H1 (cell line): ENCODE data around the gene FOXP2. TPM values are rescaled to one million over a fixed set of nuclear protein-coding genes. Genes with fewer than 3 reads are reported as not detected.

Experiments
- CTCF ChIA-PET: fragments of 300-600 bp; sonication (Branson Sonifier 250); formaldehyde crosslinking; loops from one replicate; lab custom pipeline; 2021; ENCODE audit not compliant: partially characterized antibody; lab: Charles Lee
- POLR2A ChIA-PET: fragments of 300-600 bp; sonication (Branson Sonifier 250); formaldehyde crosslinking; loops from one replicate; lab custom pipeline; 2021; ENCODE audit warnings: inconsistent platforms; ENCODE audit not compliant: partially characterized antibody; lab: Charles Lee
- DNase-seq, 2 experiments: peaks; one replicate each; pipeline versions ENCODE4 v3.0.0 to v3.0.0-alpha.2; 2010 to 2022; ENCODE audit warnings: low spot score in 2 of 2, low read depth in 1 of 2, mixed read lengths in 1 of 2
- FAIRE-seq: peaks from 2 replicates; lab custom pipeline; 2011; peaks lifted over from hg19 to GRCh38; lab: Jason Lieb, UNC
- H2AFZ ChIP-seq: 2 replicates; pipeline ENCODE4 v1.8.1; 2012; ENCODE audit warnings: low read length, inconsistent platforms
- H2AK5ac ChIP-seq: 2 replicates; pipeline ENCODE4 v1.6.1; 2013; ENCODE audit warnings: low read depth, low read length
- H2BK120ac ChIP-seq: replicated peaks from 2 replicates; pipeline ENCODE3; 2013; ENCODE audit warnings: low read depth, low read length, inconsistent platforms
- H2BK12ac ChIP-seq: 2 replicates; pipeline ENCODE4 v1.6.1; 2013; ENCODE audit warnings: low read depth, low read length
- H2BK15ac ChIP-seq: 2 replicates; pipeline ENCODE4 v1.6.1; 2013; ENCODE audit warnings: low read length
- H2BK20ac ChIP-seq: 2 replicates; pipeline ENCODE4 v1.6.1; 2013; ENCODE audit warnings: low read length
- H2BK5ac ChIP-seq: 2 replicates; pipeline ENCODE4 v1.6.1; 2013; ENCODE audit warnings: low read depth, low read length
- H3K14ac ChIP-seq: 2 replicates; pipeline ENCODE4 v1.6.1; 2013; ENCODE audit warnings: inconsistent platforms; ENCODE audit not compliant: insufficient read length
- H3K18ac ChIP-seq: 2 replicates; pipeline ENCODE4 v1.6.1; 2013; ENCODE audit warnings: low read length; ENCODE audit errors: extremely low read depth
- H3K23ac ChIP-seq: 2 replicates; pipeline ENCODE4 v1.6.1; 2013; ENCODE audit warnings: inconsistent platforms; ENCODE audit not compliant: insufficient read length
- H3K23me2 ChIP-seq: 2 replicates; pipeline ENCODE4 v1.6.1; 2013; ENCODE audit warnings: low read depth, low read length
- H3K27ac ChIP-seq: 2 replicates; pipeline ENCODE4 v1.6.1; 2011; ENCODE audit warnings: low read depth, low read length, inconsistent platforms
- H3K27me3 ChIP-seq, 4 experiments: replicated peaks in 1 of 4; 1 replicate in 1 of 4; 2 replicates in 3 of 4; pipeline versions ENCODE4 v1.6.1 to v1.8.1; 2011 to 2013; ENCODE audit warnings: low read length in 3 of 4, mild to moderate bottlenecking in 3 of 4, inconsistent platforms in 2 of 4, mixed read lengths in 2 of 4, moderate library complexity in 1 of 4; ENCODE audit not compliant: control insufficient read depth in 3 of 4, insufficient read depth in 3 of 4; ENCODE audit errors: extremely low read depth in 1 of 4
- H3K36me3 ChIP-seq, 4 experiments: 2 replicates each; pipeline versions ENCODE4 v1.6.1 to v1.8.1; 2011 to 2013; ENCODE audit warnings: mild to moderate bottlenecking in 4 of 4, low read length in 3 of 4, moderate library complexity in 2 of 4, control low read depth in 1 of 4, inconsistent platforms in 1 of 4; ENCODE audit not compliant: insufficient read depth in 4 of 4, control insufficient read depth in 2 of 4
- H3K4ac ChIP-seq: replicated peaks from 2 replicates; pipeline ENCODE3; 2013; ENCODE audit warnings: low read length, low read depth, mixed read lengths, inconsistent platforms; ENCODE audit not compliant: insufficient read length
- H3K4me1 ChIP-seq, 4 experiments: replicated peaks in 1 of 4; 1 replicate in 1 of 4; 2 replicates in 3 of 4; pipeline versions ENCODE4 v1.6.1 to v1.8.1; 2011 to 2013; ENCODE audit warnings: low read length in 3 of 4, inconsistent platforms in 2 of 4, mixed read lengths in 1 of 4; ENCODE audit not compliant: insufficient read depth in 4 of 4, control insufficient read depth in 3 of 4
- H3K4me2 ChIP-seq, 2 experiments: 2 replicates each; pipeline versions ENCODE4 v1.6.1 to v1.8.1; 2011 to 2013; ENCODE audit warnings: low read depth in 2 of 2, low read length in 2 of 2, control low read depth in 1 of 2, inconsistent platforms in 1 of 2, mild to moderate bottlenecking in 1 of 2; ENCODE audit not compliant: insufficient read depth in 1 of 2
- H3K4me3 ChIP-seq, 4 experiments: fragments of 200-600, 300-600 bp in 1 of 4; sonication (generic), shearing (Covaris generic), sonication (Bioruptor Twin) in 1 of 4; 2 replicates each; pipeline versions ENCODE4 v1.5.1 to v1.8.1; 2011 to 2016; ENCODE audit warnings: low read length in 4 of 4, low read depth in 3 of 4, control low read depth in 2 of 4, inconsistent platforms in 2 of 4, mild to moderate bottlenecking in 2 of 4, mixed read lengths in 1 of 4, moderate library complexity in 1 of 4; ENCODE audit not compliant: insufficient read depth in 2 of 4; ENCODE audit errors: extremely low read depth in 1 of 4
- H3K56ac ChIP-seq: replicated peaks from 2 replicates; pipeline ENCODE3; 2013; ENCODE audit warnings: low read depth, mild to moderate bottlenecking, mixed read lengths, low read length, inconsistent platforms; ENCODE audit not compliant: insufficient read length
- H3K79me1 ChIP-seq: 2 replicates; pipeline ENCODE4 v1.6.1; 2013; ENCODE audit warnings: low read depth, low read length, control low read depth
- H3K79me2 ChIP-seq, 2 experiments: 2 replicates each; pipeline versions ENCODE4 v1.6.1 to v1.8.1; 2012 to 2013; ENCODE audit warnings: low read length in 2 of 2, mild to moderate bottlenecking in 2 of 2, inconsistent platforms in 1 of 2; ENCODE audit not compliant: insufficient read depth in 2 of 2, control insufficient read depth in 1 of 2
- H3K9ac ChIP-seq, 4 experiments: replicated peaks in 1 of 4; 1 replicate in 1 of 4; 2 replicates in 3 of 4; pipeline versions ENCODE4 v1.6.1 to v1.8.1; 2011 to 2013; ENCODE audit warnings: low read depth in 3 of 4, low read length in 3 of 4, control low read depth in 2 of 4, mild to moderate bottlenecking in 2 of 4, moderate library complexity in 2 of 4, inconsistent platforms in 1 of 4; ENCODE audit errors: extremely low read depth in 1 of 4
- H3K9me3 ChIP-seq, 2 experiments: 2 replicates each; pipeline versions ENCODE4 v1.6.1 to v1.8.1; 2012 to 2013; ENCODE audit warnings: mild to moderate bottlenecking in 2 of 2, moderate library complexity in 2 of 2, control low read depth in 1 of 2, inconsistent platforms in 1 of 2, low read depth in 1 of 2, low read length in 1 of 2, mixed read lengths in 1 of 2; ENCODE audit not compliant: insufficient read depth in 2 of 2
- H4K20me1 ChIP-seq, 2 experiments: replicated peaks in 1 of 2; 2 replicates each; pipeline versions ENCODE3 to v1.8.1; 2011 to 2013; ENCODE audit warnings: inconsistent platforms in 2 of 2, low read length in 2 of 2, mild to moderate bottlenecking in 1 of 2; ENCODE audit not compliant: insufficient read depth in 2 of 2, control insufficient read depth in 1 of 2
- H4K5ac ChIP-seq: 2 replicates; pipeline ENCODE4 v1.6.1; 2013; ENCODE audit warnings: low read length, low read depth, mixed read lengths, inconsistent platforms; ENCODE audit not compliant: insufficient read length
- H4K8ac ChIP-seq: 2 replicates; pipeline ENCODE4 v1.8.0; 2013; ENCODE audit warnings: mild to moderate bottlenecking, moderate library complexity, low read length, inconsistent platforms; ENCODE audit not compliant: insufficient read depth; ENCODE audit errors: extremely low read depth
- H4K91ac ChIP-seq: replicated peaks from 2 replicates; pipeline ENCODE3; 2013; ENCODE audit warnings: low read length, mixed read lengths, inconsistent platforms; ENCODE audit not compliant: insufficient read length
- EP300 ChIP-seq, 2 experiments: IDR thresholded peaks; 1 replicate in 1 of 2; 2 replicates in 1 of 2; pipeline ENCODE4 v1.6.1; 2011 to 2012; ENCODE audit warnings: low read depth in 2 of 2, low read length in 2 of 2, mild to moderate bottlenecking in 2 of 2, borderline replicate concordance in 1 of 2, inconsistent platforms in 1 of 2, moderate library complexity in 1 of 2
- RFX5 ChIP-seq: IDR thresholded peaks from 2 replicates; pipeline ENCODE4 v1.6.1; 2011; ENCODE audit warnings: low read depth, low read length, improper control_type of control experiment, borderline replicate concordance
- SIX5 ChIP-seq: IDR thresholded peaks from 2 replicates; pipeline ENCODE4 v1.6.1; 2011; ENCODE audit warnings: mild to moderate bottlenecking, low read depth, low read length
- WGBS, 2 experiments: shearing (Covaris generic) in 1 of 2; methylation state at CpG; one replicate each; pipeline versions ENCODE4 v1.1.6 to v1.1.7; 2013 to 2015; ENCODE audit warnings: low lambda C conversion rate in 2 of 2, mixed read lengths in 2 of 2, inconsistent platforms in 1 of 2, low coverage in 1 of 2, missing lambda C conversion rate in 1 of 2; ENCODE audit not compliant: insufficient replicate concordance in 2 of 2, insufficient coverage in 1 of 2, insufficient read length in 1 of 2; ENCODE audit errors: extremely low coverage in 1 of 2, missing lambda C conversion rate in 1 of 2; 5-methylcytosine and 5-hydroxymethylcytosine counted together
- polyA plus RNA-seq, 7 experiments: library from polyadenylated mRNA; depleted of rRNA in 3 of 7; stranded (reverse) in 5 of 7; unstranded in 2 of 7; fragments of >200 nt in 5 of 7; fragments of 200-250 nt in 2 of 7; gene quantifications; 1 replicate in 5 of 7; 2 replicates in 1 of 7; 4 replicates in 1 of 7; pipeline versions ENCODE4 v1.2.1 to v1.2.3, GENCODE V29; 2011 to 2013; ENCODE audit warnings: missing spikeins in 2 of 7, mixed read lengths in 2 of 7
- total RNA-seq: library from RNA; stranded (reverse); fragmentation: NEBNext Ultra II Directional; extraction: Animal tissue kit (Norgen Biotek cat#: 25700); gene quantifications from 2 replicates; pipeline ENCODE4 v1.2.1, GENCODE V29; 2021

Gene FOXP2
- total and polyA plus RNA-seq, 2 of the 8 experiments (the other 6 are each of a cell fraction or from before 2014, with no cell fraction given), result 0.09 to 0.43 TPM

- H3K27ac ChIP-seq, result no peak overlapping the region
These were observed 245.0 kb downstream of the FOXP2 start for GRCh38 chr7:114659409-114660125.

More at GRCh38 chr7:114659409-114660125, 245.0 kb downstream of the FOXP2 start:
- Histone ChIP-seq H3K14ac (no peak overlapping the region), H2BK5ac (no peak overlapping the region), H3K4me3 (no peak overlapping the region), H3K4ac (no peak overlapping the region), H3K9ac (no peak overlapping the region), H3K36me3 (no peaks in the 10 kb centered on the region), H3K4me1 (peaks cover 0 to 15% (median 5%) of the 10 kb centered on the region in 4 experiments; a peak in 3 of 7 replicates), H3K9me3 (no peaks in the 10 kb centered on the region), H4K8ac (no peak overlapping the region; the same call in 1 of the 2 replicates), H3K56ac (no peak overlapping the region), H3K23me2 (no peaks in the 10 kb centered on the region), H4K5ac (no peak overlapping the region), H3K27me3 (no peaks in the 10 kb centered on the region), H2BK12ac (no peak overlapping the region), H3K23ac (no peak overlapping the region), H3K4me2 (no peak overlapping the region; a peak in 1 of 4 replicates), H3K79me2 (no peaks in the 10 kb centered on the region), H2AFZ (no peak overlapping the region), H3K18ac (no peak overlapping the region), H2AK5ac (no peak overlapping the region), H2BK20ac (no peak overlapping the region), H2BK15ac (no peak overlapping the region), H4K91ac (no peak overlapping the region), H3K79me1 (no peaks in the 10 kb centered on the region), H2BK120ac (no peak overlapping the region), H4K20me1 (no peaks in the 10 kb centered on the region)
- WGBS, 2 experiments, result 82% methylated on average over 7 of the region's 7 CpGs; no CpG with 5 or more reads in 1 of the 2 experiments
- TF ChIP-seq EP300 (IDR thresholded peaks at IDR 0.05; ENCODE audit: borderline replicate concordance in 1 of 2, low read depth in 2 of 2, low read length in 2 of 2) (no peak), SIX5 (no peak), RFX5 (no peak)
- POLR2A ChIA-PET, result no interaction called here
- FAIRE-seq (no peak), DNase-seq (no peak)
- CTCF ChIA-PET, result interaction anchor here (0.9 to 2.6 kb wide), 2 partner anchors 15 to 578 kb away, joined by 3 to 10 read pairs; no protein-coding TSS in a partner anchor
